Activated naive CD8-positive, alpha-beta T cell treated with anti-CD3 and anti-CD28 coated beads, Interleukin-2, amount 50 U/mL, for 24 hours (primary cell): ENCODE measurements around the gene MSI2.

Experiments used
- ATAC-seq: fragments of 150-1000 bp; cut with Tn5 transposase; one replicate; pipeline ENCODE4 v1.10.0; 2021
- DNase-seq: peaks from one replicate; pipeline ENCODE4 v3.0.0; 2021
- H3K27ac Mint-ChIP-seq: one replicate; pipeline ENCODE4 v1.8.0; 2021; ENCODE audit warnings: mild to moderate bottlenecking, mixed read lengths
- H3K27me3 Mint-ChIP-seq: one replicate; pipeline ENCODE4 v1.8.0; 2021; ENCODE audit warnings: mixed read lengths
- H3K36me3 Mint-ChIP-seq: one replicate; pipeline ENCODE4 v1.8.0; 2021; ENCODE audit warnings: low read depth, mixed read lengths
- H3K4me1 Mint-ChIP-seq: one replicate; pipeline ENCODE4 v1.8.0; 2021; ENCODE audit warnings: mixed read lengths
- H3K4me3 Mint-ChIP-seq: one replicate; pipeline ENCODE4 v1.8.0; 2021; ENCODE audit warnings: mild to moderate bottlenecking, moderate library complexity, mixed read lengths
- H3K9me3 Mint-ChIP-seq: one replicate; pipeline ENCODE4 v1.8.0; 2021; ENCODE audit warnings: mixed read lengths

Gene MSI2

GRCh38 chr17:57422574-57423164, 166.3 kb downstream of the MSI2 start:
- peak; percentile 92 for ATAC-seq
- Mint-ChIP-seq H3K9me3 (no peaks in the 10 kb centered on the region), H3K27ac (peak overlapping the region; percentile 67), H3K36me3 (peaks cover 12% of the 10 kb centered on the region), H3K4me3 (no peak overlapping the region), H3K4me1 (peaks cover 63% of the 10 kb centered on the region), H3K27me3 (no peaks in the 10 kb centered on the region)
- DNase-seq, result no peak

- peak overlapping the region; percentile 7 for H3K27ac Mint-ChIP-seq
- no peak for ATAC-seq
- DNase-seq, result no peak
- peaks cover 61% of the 10 kb centered on the region for H3K4me1 Mint-ChIP-seq
- no peaks in the 10 kb centered on the region for H3K9me3 Mint-ChIP-seq
- peaks cover 12% of the 10 kb centered on the region for H3K36me3 Mint-ChIP-seq
- H3K27me3 Mint-ChIP-seq, result no peaks in the 10 kb centered on the region
- no peak overlapping the region for H3K4me3 Mint-ChIP-seq
Observed at GRCh38 chr17:57423541-57423940, 167.2 kb downstream of the MSI2 start.

GRCh38 chr17:57424273-57424672, 167.9 kb downstream of the MSI2 start:
- Mint-ChIP-seq H3K4me1 (peaks cover 55% of the 10 kb centered on the region), H3K27ac (no peak overlapping the region), H3K9me3 (no peaks in the 10 kb centered on the region), H3K4me3 (no peak overlapping the region), H3K36me3 (peaks cover 12% of the 10 kb centered on the region), H3K27me3 (no peaks in the 10 kb centered on the region)
- ATAC-seq, result no peak
- no peak for DNase-seq

GRCh38 chr17:57424777-57425188, 168.5 kb downstream of the MSI2 start:
- Mint-ChIP-seq H3K4me1 (peaks cover 53% of the 10 kb centered on the region), H3K9me3 (no peaks in the 10 kb centered on the region), H3K27me3 (no peaks in the 10 kb centered on the region), H3K27ac (no peak overlapping the region), H3K4me3 (no peak overlapping the region), H3K36me3 (peaks cover 12% of the 10 kb centered on the region)
- DNase-seq (no peak), ATAC-seq (no peak)

- DNase-seq, result no peak
- H3K4me3 Mint-ChIP-seq, result no peak overlapping the region
- peaks cover 55% of the 10 kb centered on the region for H3K4me1 Mint-ChIP-seq
- H3K9me3 Mint-ChIP-seq, result no peaks in the 10 kb centered on the region
- H3K27ac Mint-ChIP-seq, result peak overlapping the region; percentile 14
- H3K36me3 Mint-ChIP-seq, result peaks cover 9% of the 10 kb centered on the region
- ATAC-seq, result no peak
- H3K27me3 Mint-ChIP-seq, result no peaks in the 10 kb centered on the region
Observed at GRCh38 chr17:57425431-57425830, 169.1 kb downstream of the MSI2 start.

- no peak overlapping the region for H3K4me3 Mint-ChIP-seq
- peaks cover 57% of the 10 kb centered on the region for H3K4me1 Mint-ChIP-seq
- DNase-seq, result no peak
Observed at GRCh38 chr17:57425903-57426880, 169.9 kb downstream of the MSI2 start.

GRCh38 chr17:57429966-57430365, 173.6 kb downstream of the MSI2 start:
- H3K27me3 Mint-ChIP-seq, result no peaks in the 10 kb centered on the region
- ATAC-seq (no peak), DNase-seq (no peak)
- peaks cover 28% of the 10 kb centered on the region for H3K4me1 Mint-ChIP-seq
- no peak overlapping the region for H3K4me3 Mint-ChIP-seq
- no peaks in the 10 kb centered on the region for H3K36me3 Mint-ChIP-seq
- H3K27ac Mint-ChIP-seq, result no peak overlapping the region
- no peaks in the 10 kb centered on the region for H3K9me3 Mint-ChIP-seq

More at GRCh38 chr17:57425903-57426880, 169.9 kb downstream of the MSI2 start:
- H3K27me3 Mint-ChIP-seq, result no peaks in the 10 kb centered on the region
- no peak for ATAC-seq
- H3K36me3 Mint-ChIP-seq, result peaks cover 5% of the 10 kb centered on the region
- no peaks in the 10 kb centered on the region for H3K9me3 Mint-ChIP-seq
- peak overlapping the region; percentile 46 for H3K27ac Mint-ChIP-seq

- no peak overlapping the region for H3K4me3 Mint-ChIP-seq
- H3K36me3 Mint-ChIP-seq, result no peaks in the 10 kb centered on the region
- peaks cover 19% of the 10 kb centered on the region for H3K4me1 Mint-ChIP-seq
- ATAC-seq, result no peak
- H3K27me3 Mint-ChIP-seq, result no peaks in the 10 kb centered on the region
- no peak overlapping the region for H3K27ac Mint-ChIP-seq
- no peaks in the 10 kb centered on the region for H3K9me3 Mint-ChIP-seq
- no peak for DNase-seq
Observed at GRCh38 chr17:57431415-57431814, 175.1 kb downstream of the MSI2 start.

GRCh38 chr17:57432507-57433277, 176.4 kb downstream of the MSI2 start:
- peaks cover 19% of the 10 kb centered on the region for H3K4me1 Mint-ChIP-seq

GRCh38 chr17:57433452-57433851, 177.1 kb downstream of the MSI2 start:
- DNase-seq (no peak), ATAC-seq (no peak)
- Mint-ChIP-seq H3K36me3 (no peaks in the 10 kb centered on the region), H3K4me1 (peaks cover 23% of the 10 kb centered on the region), H3K9me3 (no peaks in the 10 kb centered on the region), H3K27ac (no peak overlapping the region), H3K27me3 (no peaks in the 10 kb centered on the region), H3K4me3 (no peak overlapping the region)

More at GRCh38 chr17:57432507-57433277, 176.4 kb downstream of the MSI2 start:
- DNase-seq (no peak), ATAC-seq (no peak)
- Mint-ChIP-seq H3K27ac (no peak overlapping the region), H3K36me3 (no peaks in the 10 kb centered on the region), H3K4me3 (no peak overlapping the region), H3K27me3 (no peaks in the 10 kb centered on the region), H3K9me3 (no peaks in the 10 kb centered on the region)

- H3K4me3 Mint-ChIP-seq, result no peak overlapping the region
- H3K36me3 Mint-ChIP-seq, result peaks cover 2% of the 10 kb centered on the region
- ATAC-seq, result no peak
- no peak overlapping the region for H3K27ac Mint-ChIP-seq
- DNase-seq, result no peak
- H3K4me1 Mint-ChIP-seq, result peaks cover 29% of the 10 kb centered on the region
- no peaks in the 10 kb centered on the region for H3K9me3 Mint-ChIP-seq
- H3K27me3 Mint-ChIP-seq, result no peaks in the 10 kb centered on the region
Observed at GRCh38 chr17:57434361-57434760, 178.0 kb downstream of the MSI2 start.

GRCh38 chr17:57436565-57436964, 180.2 kb downstream of the MSI2 start:
- H3K4me3 Mint-ChIP-seq, result no peak overlapping the region
- H3K27ac Mint-ChIP-seq, result no peak overlapping the region
- no peaks in the 10 kb centered on the region for H3K27me3 Mint-ChIP-seq
- ATAC-seq (no peak), DNase-seq (no peak)
- H3K4me1 Mint-ChIP-seq, result peaks cover 47% of the 10 kb centered on the region
- no peaks in the 10 kb centered on the region for H3K9me3 Mint-ChIP-seq
- peaks cover 2% of the 10 kb centered on the region for H3K36me3 Mint-ChIP-seq

- H3K4me3 Mint-ChIP-seq, result no peak overlapping the region
- no peak for ATAC-seq
- peaks cover 4% of the 10 kb centered on the region for H3K36me3 Mint-ChIP-seq
- DNase-seq, result no peak
- H3K27ac Mint-ChIP-seq, result no peak overlapping the region
- H3K27me3 Mint-ChIP-seq, result no peaks in the 10 kb centered on the region
- H3K9me3 Mint-ChIP-seq, result no peaks in the 10 kb centered on the region
- H3K4me1 Mint-ChIP-seq, result peaks cover 60% of the 10 kb centered on the region
Observed at GRCh38 chr17:57438066-57438731, 181.9 kb downstream of the MSI2 start.

GRCh38 chr17:57439651-57440050, 183.3 kb downstream of the MSI2 start:
- ATAC-seq (no peak), DNase-seq (no peak)
- H3K27me3 Mint-ChIP-seq, result no peaks in the 10 kb centered on the region
- no peaks in the 10 kb centered on the region for H3K9me3 Mint-ChIP-seq
- H3K4me1 Mint-ChIP-seq, result peaks cover 74% of the 10 kb centered on the region
- H3K4me3 Mint-ChIP-seq, result peak overlapping the region; percentile 53
- H3K36me3 Mint-ChIP-seq, result peaks cover 6% of the 10 kb centered on the region
- H3K27ac Mint-ChIP-seq, result peak overlapping the region; percentile 99
